Endothelial cell of umbilical vein (primary cell): Measurements from ENCODE around the gene KRT77. TPM values are rescaled to one million over a fixed set of nuclear protein-coding genes. Genes with fewer than 3 reads are reported as not detected.

ENCODE experiments used
- BruUV-seq: library from RNA; stranded (reverse); fragments of 400-500 nt; replicated peaks from 2 replicates; lab custom pipeline; 2021; lab: Mats Ljungman, UMichigan
- CTCF ChIA-PET: fragments of 300-600, 350-600 bp; sonication (Branson Sonifier 250); formaldehyde crosslinking; loops from one replicate; lab custom pipeline; 2021; ENCODE audit warnings: antibody characterized with exemption, inconsistent platforms; lab: Charles Lee
- POLR2A ChIA-PET: fragments of 300-600, 350-600 bp; sonication (Branson Sonifier 250); formaldehyde crosslinking; loops from one replicate; lab custom pipeline; 2021; ENCODE audit warnings: antibody characterized with exemption, inconsistent platforms; lab: Charles Lee
- DNase-seq: peaks from one replicate; pipeline ENCODE4 v3.0.0-alpha.2; 2011; ENCODE audit warnings: low read depth, low spot score
- FAIRE-seq: peaks from 2 replicates; lab custom pipeline; 2011; peaks lifted over from hg19 to GRCh38; lab: Jason Lieb, UNC
- H2AFZ ChIP-seq: 2 replicates; pipeline ENCODE4 v1.6.0; 2012; ENCODE audit warnings: low read depth, low read length, control low read depth, inconsistent platforms
- H3K27ac ChIP-seq: 2 replicates; pipeline ENCODE4 v1.5.1; 2011; ENCODE audit warnings: low read depth, mild to moderate bottlenecking, control low read depth, low read length, moderate library complexity; ENCODE audit not compliant: insufficient read depth
- H3K27me3 ChIP-seq, 2 experiments: 2 replicates each; pipeline versions ENCODE4 v1.6.0 to v1.6.1; 2011; ENCODE audit warnings: low read length in 2 of 2, mixed read lengths in 1 of 2; ENCODE audit not compliant: control insufficient read depth in 2 of 2, insufficient read depth in 2 of 2
- H3K36me3 ChIP-seq, 2 experiments: 2 replicates in 1 of 2; 3 replicates in 1 of 2; pipeline ENCODE4 v1.5.1; 2011; ENCODE audit warnings: low read length in 2 of 2, mild to moderate bottlenecking in 1 of 2, moderate library complexity in 1 of 2; ENCODE audit not compliant: control insufficient read depth in 2 of 2, insufficient read depth in 2 of 2; ENCODE audit errors: extremely low read depth in 1 of 2
- H3K4me1 ChIP-seq: 3 replicates; pipeline ENCODE4 v1.5.1; 2011; ENCODE audit warnings: mild to moderate bottlenecking, low read length; ENCODE audit not compliant: control insufficient read depth, insufficient read depth; ENCODE audit errors: extremely low read depth
- H3K4me2 ChIP-seq: 2 replicates; pipeline ENCODE4 v1.6.1; 2011; ENCODE audit warnings: low read length, control low read depth, mixed read lengths; ENCODE audit not compliant: insufficient read depth
- H3K4me3 ChIP-seq, 3 experiments: fragments of 200-600 bp in 1 of 3; sonication (generic), shearing (Covaris generic) in 1 of 3; replicated peaks in 1 of 3; 2 replicates each; pipeline ENCODE4 v1.5.1; 2011 to 2016; ENCODE audit warnings: control low read depth in 3 of 3, low read length in 3 of 3, mild to moderate bottlenecking in 2 of 3, inconsistent platforms in 1 of 3, low read depth in 1 of 3, moderate library complexity in 1 of 3; ENCODE audit not compliant: insufficient read depth in 1 of 3
- H3K79me2 ChIP-seq: 2 replicates; pipeline ENCODE4 v1.6.0; 2012; ENCODE audit warnings: low read length, inconsistent platforms; ENCODE audit not compliant: control insufficient read depth, insufficient read depth
- H3K9ac ChIP-seq: replicated peaks from 2 replicates; pipeline ENCODE3; 2011; ENCODE audit warnings: low read length, control low read depth; ENCODE audit not compliant: insufficient read depth; ENCODE audit errors: extremely low read depth
- H3K9me1 ChIP-seq: replicated peaks from 3 replicates; pipeline ENCODE4 v1.6.0; 2011; ENCODE audit warnings: mild to moderate bottlenecking, low read length; ENCODE audit not compliant: control insufficient read depth, insufficient read depth; ENCODE audit errors: extremely low read depth
- H3K9me3 ChIP-seq: replicated peaks from 2 replicates; pipeline ENCODE4 v1.5.1; 2012; ENCODE audit warnings: low read length, inconsistent platforms; ENCODE audit not compliant: control insufficient read depth, insufficient read depth
- H4K20me1 ChIP-seq: replicated peaks from 2 replicates; pipeline ENCODE3; 2011; ENCODE audit warnings: mild to moderate bottlenecking, low read length; ENCODE audit not compliant: control insufficient read depth, insufficient read depth; ENCODE audit errors: extremely low read depth
- EZH2 ChIP-seq: IDR thresholded peaks from 2 replicates; pipeline ENCODE4 v1.6.1; 2012; ENCODE audit warnings: borderline replicate concordance, low read depth, mild to moderate bottlenecking, moderate library complexity, low read length, inconsistent platforms; ENCODE audit not compliant: severe bottlenecking
- FOS ChIP-seq: IDR thresholded peaks from 2 replicates; pipeline ENCODE4 v1.6.1; 2011; ENCODE audit warnings: mild to moderate bottlenecking, low read length, moderate library complexity, borderline replicate concordance; ENCODE audit not compliant: insufficient read depth
- GATA2 ChIP-seq: IDR thresholded peaks from 2 replicates; pipeline ENCODE4 v1.7.0; 2011; ENCODE audit warnings: low read depth, mild to moderate bottlenecking, moderate library complexity, mixed read lengths, low read length; ENCODE audit not compliant: insufficient read length, insufficient read depth
- JUN ChIP-seq: IDR thresholded peaks from 2 replicates; pipeline ENCODE4 v1.6.1; 2011; ENCODE audit warnings: borderline replicate concordance, low read depth; ENCODE audit not compliant: insufficient read length, insufficient read depth
- MYC ChIP-seq: IDR thresholded peaks from one replicate; pipeline ENCODE4 v1.6.1; 2011; ENCODE audit warnings: mild to moderate bottlenecking, low read depth, low read length
- POLR2A ChIP-seq: IDR thresholded peaks from 2 replicates; pipeline ENCODE4 v1.6.1; 2012; ENCODE audit warnings: low read depth, mild to moderate bottlenecking, control low read depth, low read length
- POLR2AphosphoS5 ChIP-seq: IDR thresholded peaks from 2 replicates; pipeline ENCODE4 v1.6.1; 2012; ENCODE audit warnings: low read depth, mild to moderate bottlenecking, control low read depth, low read length, moderate library complexity; ENCODE audit not compliant: insufficient read depth
- dilution Hi-C: fragments of 300-500 bp; cut with MboI; formaldehyde crosslinking; loops from one replicate; pipeline ENCODE4 v1.15.0; 2019; ENCODE audit warnings: low sequenced_read_pairs; ENCODE audit not compliant: extremely low pct_ligation_motif_present
- intact Hi-C: fragments of 100-400 bp; cut with micrococcal nuclease; formaldehyde crosslinking; loops from one replicate; pipeline ENCODE4 v1.10.0; 2022
- polyA plus RNA-seq, 4 experiments: library from polyadenylated mRNA; depleted of rRNA in 3 of 4; stranded (reverse) in 3 of 4; unstranded in 1 of 4; fragments of >200 nt; gene quantifications; 2 replicates each; pipeline versions ENCODE4 v1.2.1 to v1.2.3, GENCODE V29; 2011 to 2012; ENCODE audit warnings: missing spikeins in 1 of 4
- total RNA-seq: library from RNA; stranded (reverse); gene quantifications from 2 replicates; pipeline ENCODE4 v1.2.3, GENCODE V29; 2021
- TF ChIP-seq, protein P1 (sequence below), 2 donors: IDR thresholded peaks; 1 replicate in 1 of 2; 2 replicates in 1 of 2; pipeline ENCODE4 v1.5.1; 2011; ENCODE audit warnings: low read length in 2 of 2, mild to moderate bottlenecking in 2 of 2, moderate library complexity in 2 of 2, control low read depth in 1 of 2, inconsistent platforms in 1 of 2, low read depth in 1 of 2; ENCODE audit not compliant: insufficient read depth in 1 of 2; ENCODE audit errors: extremely low read depth in 1 of 2
- TF ChIP-seq, protein P2 (sequence below): IDR thresholded peaks from 2 replicates; pipeline ENCODE4 v1.6.1; 2011; ENCODE audit not compliant: insufficient read depth, insufficient read length

KRT77 gene
- total and polyA plus RNA-seq, 2 donors (not counting 3 experiments of a cell fraction or from before 2014, with no cell fraction given) = not detected

DNA sequence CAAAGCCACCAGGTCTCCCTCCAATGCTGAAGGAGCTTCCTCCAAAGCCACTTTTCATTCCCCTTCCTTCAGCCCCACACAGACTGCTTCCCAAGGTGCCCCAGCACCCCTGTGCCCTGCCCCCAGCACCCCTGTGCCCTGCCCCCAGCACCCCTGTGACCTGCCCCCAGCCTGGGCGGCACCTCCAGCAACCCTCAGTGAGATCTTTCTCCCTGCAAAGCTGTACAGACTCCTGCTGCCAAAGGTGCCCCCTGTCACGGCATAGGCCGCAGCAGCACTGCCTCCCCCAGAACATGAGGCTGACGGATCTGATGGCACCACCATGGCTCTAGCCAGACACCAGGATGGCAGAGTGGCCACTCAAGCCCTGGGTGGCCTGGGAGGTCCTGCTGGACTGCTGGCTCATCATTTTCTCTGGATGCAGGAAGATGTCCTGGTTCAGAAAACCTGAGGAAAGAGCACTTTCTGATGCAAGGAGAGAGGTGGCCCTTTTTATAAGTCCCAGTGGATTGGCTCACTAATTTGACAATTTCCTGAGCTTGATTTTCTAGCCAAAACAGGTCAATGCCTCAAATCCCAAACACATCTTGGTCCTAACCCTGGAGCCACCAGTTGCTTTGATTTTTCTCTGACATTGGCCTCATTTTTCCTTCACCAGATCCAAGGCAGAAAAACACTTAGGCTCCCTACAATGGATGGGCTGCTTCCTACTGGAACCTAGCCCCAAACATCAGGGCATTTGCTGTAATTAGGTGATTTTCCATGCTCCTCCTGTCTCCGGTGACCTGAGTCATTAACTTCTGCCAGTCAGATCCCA, 32.7 kb upstream of the KRT77 start:
- Histone ChIP-seq H3K9me1 (no peaks in the 10 kb centered on the region), H3K4me3 (no peak overlapping the region), H2AFZ (no peak overlapping the region), H3K27ac (no peak overlapping the region), H3K9me3 (no peaks in the 10 kb centered on the region), H3K36me3 (no peaks in the 10 kb centered on the region), H3K4me2 (no peak overlapping the region), H3K27me3 (no peaks in the 10 kb centered on the region), H4K20me1 (no peaks in the 10 kb centered on the region), H3K4me1 (no peaks in the 10 kb centered on the region), H3K9ac (no peak overlapping the region), H3K79me2 (no peaks in the 10 kb centered on the region)
- intact Hi-C loops = no loop called here
- dilution Hi-C loops = no loop called here
- BruUV-seq = no TSS peak
- ChIA-PET POLR2A (no interaction called here), CTCF (interaction anchor here (0.9 kb wide), 1 partner anchor 126 kb away, joined by 3 read pairs; no protein-coding TSS in a partner anchor)
- DNase-seq (no peak), FAIRE-seq (no peak)
- TF ChIP-seq, protein P1, sequence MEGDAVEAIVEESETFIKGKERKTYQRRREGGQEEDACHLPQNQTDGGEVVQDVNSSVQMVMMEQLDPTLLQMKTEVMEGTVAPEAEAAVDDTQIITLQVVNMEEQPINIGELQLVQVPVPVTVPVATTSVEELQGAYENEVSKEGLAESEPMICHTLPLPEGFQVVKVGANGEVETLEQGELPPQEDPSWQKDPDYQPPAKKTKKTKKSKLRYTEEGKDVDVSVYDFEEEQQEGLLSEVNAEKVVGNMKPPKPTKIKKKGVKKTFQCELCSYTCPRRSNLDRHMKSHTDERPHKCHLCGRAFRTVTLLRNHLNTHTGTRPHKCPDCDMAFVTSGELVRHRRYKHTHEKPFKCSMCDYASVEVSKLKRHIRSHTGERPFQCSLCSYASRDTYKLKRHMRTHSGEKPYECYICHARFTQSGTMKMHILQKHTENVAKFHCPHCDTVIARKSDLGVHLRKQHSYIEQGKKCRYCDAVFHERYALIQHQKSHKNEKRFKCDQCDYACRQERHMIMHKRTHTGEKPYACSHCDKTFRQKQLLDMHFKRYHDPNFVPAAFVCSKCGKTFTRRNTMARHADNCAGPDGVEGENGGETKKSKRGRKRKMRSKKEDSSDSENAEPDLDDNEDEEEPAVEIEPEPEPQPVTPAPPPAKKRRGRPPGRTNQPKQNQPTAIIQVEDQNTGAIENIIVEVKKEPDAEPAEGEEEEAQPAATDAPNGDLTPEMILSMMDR (IDR thresholded peaks at IDR 0.05; ENCODE audit: extremely low read depth in 1 of 2, insufficient read depth in 1 of 2, low read depth in 1 of 2, low read length in 2 of 2) = no peak
- TF ChIP-seq MYC = no peak
- no peak for TF ChIP-seq POLR2AphosphoS5
- TF ChIP-seq FOS = no peak
- TF ChIP-seq JUN = no peak
- no peak for TF ChIP-seq POLR2A
- no peak for TF ChIP-seq EZH2
- TF ChIP-seq GATA2 = no peak
- TF ChIP-seq, protein P2, sequence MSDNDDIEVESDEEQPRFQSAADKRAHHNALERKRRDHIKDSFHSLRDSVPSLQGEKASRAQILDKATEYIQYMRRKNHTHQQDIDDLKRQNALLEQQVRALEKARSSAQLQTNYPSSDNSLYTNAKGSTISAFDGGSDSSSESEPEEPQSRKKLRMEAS = no peak
